HG03060 (cell line): Measurements from ENCODE around the gene CNTRL.

Source experiments
- ATAC-seq: cut with Tn5 transposase; IDR thresholded peaks from one replicate; pipeline ENCODE4 v1.9.1; 2021; ENCODE audit warnings: low read depth, moderate number of reproducible peaks; ENCODE audit not compliant: unreplicated experiment

Gene CNTRL

GRCh38 chr9:121199921-121200320 is 125.2 kb downstream of the CNTRL start:
- ATAC-seq, result no peak

- ATAC-seq, result no peak
These were observed 125.6 kb downstream of the CNTRL start for GRCh38 chr9:121200356-121200755.

DNA sequence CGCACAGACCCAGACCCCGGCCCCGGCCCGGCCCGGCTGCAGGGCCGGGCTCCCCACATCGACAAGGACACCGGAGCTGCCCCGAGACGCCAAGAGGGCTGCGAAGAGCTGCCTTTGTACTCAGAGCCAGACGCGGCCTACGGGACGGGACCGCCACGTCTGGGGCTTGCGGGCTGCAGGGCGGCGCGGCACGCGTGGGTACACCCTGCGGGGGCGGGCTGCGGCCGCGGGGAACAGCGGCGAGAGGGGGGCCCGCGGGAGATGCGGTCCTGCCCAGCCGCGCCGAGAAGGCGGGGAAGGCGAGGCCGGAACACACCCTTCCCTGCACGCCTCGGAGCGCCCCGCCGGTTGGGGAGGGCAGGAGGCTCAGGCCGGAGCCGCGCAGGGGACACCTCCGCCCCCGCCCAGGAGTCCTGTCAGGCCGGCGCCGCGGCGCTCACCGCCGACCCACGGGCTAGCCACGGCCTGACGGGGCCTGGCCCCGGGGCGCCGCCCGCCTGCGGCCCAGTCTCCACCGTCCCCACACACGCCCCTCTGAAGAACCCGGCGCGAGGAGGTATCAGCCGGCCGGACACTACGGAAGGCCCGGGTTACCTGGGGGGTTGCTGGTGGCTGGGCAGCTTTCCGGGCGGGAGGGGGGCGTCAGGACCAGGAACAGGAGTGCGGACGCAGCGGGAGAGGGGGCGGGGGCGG is 126.4 kb downstream of the CNTRL start:
- no peak for ATAC-seq

DNA sequence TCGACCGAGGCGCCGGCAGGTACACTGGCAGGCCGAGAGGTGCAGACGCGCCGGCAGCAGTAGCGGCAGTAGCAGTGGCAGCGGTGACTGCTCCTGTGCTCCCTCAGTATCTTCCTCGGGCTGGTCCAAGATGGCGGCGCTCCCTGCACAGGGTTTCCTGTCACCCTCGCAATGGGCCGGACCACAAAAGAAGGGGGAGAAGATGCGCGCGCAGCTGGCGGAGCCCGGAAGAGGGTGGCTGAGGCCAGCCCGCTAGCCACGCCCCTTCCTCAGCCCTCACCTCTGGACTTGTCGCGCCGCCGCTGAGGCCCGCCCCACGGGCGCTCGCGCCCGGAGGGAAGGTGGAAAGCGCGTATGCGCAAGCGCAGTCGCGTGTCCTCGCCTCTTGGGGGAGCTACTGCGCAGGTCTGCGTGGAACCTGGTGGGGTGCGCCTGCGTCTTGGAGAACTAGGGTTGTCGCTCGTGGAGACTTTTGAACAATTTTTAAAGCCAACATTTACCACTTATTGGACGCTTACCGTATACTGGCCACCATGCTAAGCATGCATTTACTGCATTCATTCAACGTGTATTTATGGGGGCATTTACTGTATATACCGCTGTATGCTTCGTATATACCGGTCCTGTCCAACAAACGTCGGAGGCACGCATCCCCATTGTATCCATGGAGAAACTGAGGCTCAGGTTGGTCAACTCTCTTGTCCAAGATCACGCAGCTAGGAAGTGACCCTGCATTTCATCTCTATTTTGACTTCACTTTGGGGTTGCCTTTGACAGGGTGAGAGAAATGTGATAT is 127.2 kb downstream of the CNTRL start, which contains the start of gene RAB14:
RAB14 (minus strand) TSS at position 132 of the 796 bp plus-strand sequence. CDS start 8,457 bp downstream, outside the sequence.
- peak; percentile 84 for ATAC-seq

GRCh38 chr9:121204121-121204520 is 129.4 kb downstream of the CNTRL start:
- no peak for ATAC-seq

- ATAC-seq, result no peak
These were observed 129.9 kb downstream of the CNTRL start for GRCh38 chr9:121204611-121205010.

GRCh38 chr9:121206516-121207370 is 132.0 kb downstream of the CNTRL start:
- no peak for ATAC-seq

- ATAC-seq, result peak; percentile 86
These were observed 132.7 kb downstream of the CNTRL start for GRCh38 chr9:121207371-121207940.

GRCh38 chr9:121210536-121210935 is 135.8 kb downstream of the CNTRL start:
- no peak for ATAC-seq

DNA sequence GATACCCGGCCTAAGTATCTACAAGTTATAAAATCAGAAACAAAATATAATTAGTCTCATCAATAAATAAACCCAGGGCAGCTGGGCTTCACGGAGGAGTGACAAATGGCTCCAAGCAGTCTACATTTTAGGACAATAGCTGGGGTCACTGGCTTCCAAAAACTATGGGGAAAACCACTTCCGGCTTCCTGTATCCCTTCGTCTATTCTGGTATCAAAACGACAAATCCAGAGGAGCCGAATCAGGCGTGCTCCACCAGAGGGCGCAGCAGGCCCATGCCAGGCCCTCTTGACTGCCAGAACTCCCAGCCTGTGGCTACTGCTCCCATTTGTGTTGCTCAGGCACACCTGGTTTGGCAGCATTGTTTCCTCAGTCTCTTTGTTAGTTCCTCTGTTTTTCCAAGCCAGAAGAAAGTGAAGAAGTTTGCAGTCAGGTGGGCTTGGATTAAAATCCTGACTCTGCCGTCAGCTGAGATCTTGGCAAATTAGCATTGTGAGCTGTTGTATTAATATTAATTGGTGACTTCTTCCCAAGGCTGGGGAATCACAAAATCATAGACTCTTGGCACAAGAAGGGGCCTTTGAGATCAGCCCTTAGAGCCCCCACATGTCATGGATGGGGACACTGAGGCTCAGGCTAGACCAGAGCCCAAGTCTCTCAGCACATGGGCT is 138.5 kb downstream of the CNTRL start:
- ATAC-seq, result no peak

DNA sequence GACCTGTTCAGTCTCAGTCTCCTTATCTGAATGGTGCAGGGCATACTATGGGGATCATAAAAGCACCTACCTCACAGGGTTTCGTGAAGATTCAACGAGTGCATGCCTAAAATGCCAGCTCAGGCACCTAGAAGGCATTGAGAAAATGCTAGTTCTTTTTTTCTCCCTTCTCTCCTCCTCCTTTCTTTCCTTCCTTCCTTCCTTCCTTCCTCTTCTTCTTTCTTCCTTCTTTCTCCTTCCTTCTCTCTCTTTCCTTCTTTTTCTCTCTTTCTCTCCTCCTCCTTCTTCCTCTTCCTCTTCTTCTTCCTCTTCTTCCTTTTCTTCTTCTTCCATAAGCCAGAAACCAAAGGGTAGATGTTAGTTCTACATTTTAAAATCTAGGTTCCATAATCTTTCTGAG is 139.2 kb downstream of the CNTRL start:
- ATAC-seq, result no peak

DNA sequence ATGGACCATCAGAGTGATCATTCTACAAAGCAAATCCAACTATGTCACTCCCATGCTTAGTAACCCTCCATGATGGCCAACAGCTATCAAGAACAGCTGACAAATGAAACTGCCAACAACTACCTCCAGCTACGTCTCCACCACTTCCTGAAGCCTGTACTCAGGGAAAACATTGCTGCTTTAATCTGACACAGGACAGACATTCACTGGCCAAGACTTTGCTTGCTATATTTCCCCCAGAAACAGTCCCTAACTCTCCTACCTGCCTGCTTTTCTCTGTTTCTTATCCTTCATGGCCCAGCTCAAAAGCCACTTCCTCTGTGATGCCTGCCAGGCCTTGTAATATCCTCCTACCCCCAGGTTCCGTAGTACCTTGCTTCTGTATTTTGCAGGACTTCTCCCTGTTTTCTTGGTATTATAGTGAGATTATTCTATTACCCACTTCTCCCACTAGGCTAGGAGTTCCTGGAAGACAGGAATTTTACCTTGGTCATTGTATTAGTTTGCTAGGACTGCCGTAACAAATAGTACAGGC is 141.6 kb downstream of the CNTRL start:
- no peak for ATAC-seq

- peak; percentile 86 for ATAC-seq
These were observed 143.0 kb downstream of the CNTRL start for GRCh38 chr9:121217609-121218292.

DNA sequence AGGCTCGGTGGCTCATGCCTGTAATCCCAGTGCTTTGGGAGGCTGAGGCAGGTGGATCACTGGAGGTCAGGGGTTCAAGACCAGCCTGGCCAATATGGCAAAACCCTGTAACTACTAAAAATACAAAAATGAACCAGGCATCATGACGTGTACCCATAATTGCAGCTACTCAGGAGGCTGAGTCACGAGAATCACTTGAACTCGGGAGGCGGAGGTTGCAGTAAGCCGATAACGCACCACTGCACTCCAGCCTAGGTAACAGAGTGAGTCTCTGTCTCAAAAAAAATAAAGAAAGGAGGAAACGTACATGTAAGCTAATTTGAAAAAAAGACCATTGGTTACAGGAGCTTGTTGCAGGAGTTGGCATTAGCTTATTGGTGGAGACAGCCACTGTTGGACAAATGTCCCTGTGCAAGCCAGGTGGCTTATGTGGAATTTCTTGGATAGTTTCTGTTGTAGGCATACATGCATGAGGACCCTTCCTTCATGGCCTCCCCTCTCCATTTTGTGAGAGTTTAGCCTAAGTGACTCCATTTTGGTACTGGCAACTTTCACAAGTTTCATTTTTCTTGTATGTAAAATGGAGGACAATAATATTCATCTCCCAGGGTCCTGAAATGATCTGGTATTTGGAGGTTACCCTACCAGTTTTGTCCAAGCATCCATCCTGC is 143.7 kb downstream of the CNTRL start:
- peak; percentile 26 for ATAC-seq

DNA sequence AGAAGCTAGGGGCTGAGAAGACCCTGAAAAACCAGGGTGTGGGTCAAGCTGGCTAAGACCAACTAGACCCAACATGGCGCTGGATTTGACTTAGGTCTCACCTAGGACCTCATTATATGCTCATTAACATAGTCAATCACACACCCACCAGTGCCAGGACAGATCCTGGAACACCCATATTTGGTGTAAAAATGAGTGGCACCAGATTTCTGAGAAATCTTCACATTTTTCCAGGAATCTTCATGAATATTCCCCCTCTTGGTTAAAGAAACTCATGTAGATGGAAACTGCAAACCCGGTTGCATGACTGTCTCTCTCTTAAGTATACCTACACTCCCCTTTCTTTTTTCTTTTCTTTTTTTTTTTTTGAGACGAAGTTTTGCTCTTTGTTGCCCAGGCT is 144.8 kb downstream of the CNTRL start:
- ATAC-seq, result no peak

GRCh38 chr9:121220996-121221663 is 146.4 kb downstream of the CNTRL start:
- ATAC-seq, result no peak

GRCh38 chr9:121221664-121222055 is 146.9 kb downstream of the CNTRL start:
- no peak for ATAC-seq

- ATAC-seq, result no peak
These were observed 147.9 kb downstream of the CNTRL start for GRCh38 chr9:121222524-121223171.
